Lower leg skin (tissue), 3 donors: ENCODE data around the gene VPS13D.

Experiments
- POLR2A ChIP-seq, 2 donors: fragments of 450-650 bp; IDR thresholded peaks; one replicate each; pipeline ENCODE4 v1.6.1; 2016 to 2017; ENCODE audit warnings: antibody characterized with exemption in 2 of 2, mild to moderate bottlenecking in 1 of 2, moderate library complexity in 1 of 2
- TF ChIP-seq, protein P1 (sequence below), 3 donors: fragments of 450-650 bp; IDR thresholded peaks; one replicate each; pipeline ENCODE4 v1.5.1; 2016; ENCODE audit warnings: antibody characterized with exemption in 3 of 3, mild to moderate bottlenecking in 3 of 3, moderate library complexity in 2 of 3

DNA sequence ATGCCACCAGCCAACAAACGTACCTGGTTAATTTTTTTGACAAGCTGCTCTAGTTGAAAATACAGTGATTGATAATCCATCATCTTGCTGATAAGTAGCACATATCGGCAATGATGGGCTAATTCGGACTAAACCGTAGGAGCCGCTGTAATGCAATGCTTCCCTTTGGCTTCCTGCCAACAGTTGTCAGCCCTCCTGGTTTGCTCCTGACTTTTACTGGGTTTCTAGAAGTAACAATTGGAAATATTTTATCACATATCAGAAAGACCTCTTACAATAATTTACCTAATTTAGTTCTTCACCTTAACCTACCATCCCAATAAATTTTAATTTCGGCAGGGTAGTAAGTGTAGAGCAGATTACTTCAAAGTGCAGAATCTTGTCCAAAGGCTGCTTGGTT, 239.7 kb downstream of the VPS13D start:
- TF ChIP-seq, protein P1, sequence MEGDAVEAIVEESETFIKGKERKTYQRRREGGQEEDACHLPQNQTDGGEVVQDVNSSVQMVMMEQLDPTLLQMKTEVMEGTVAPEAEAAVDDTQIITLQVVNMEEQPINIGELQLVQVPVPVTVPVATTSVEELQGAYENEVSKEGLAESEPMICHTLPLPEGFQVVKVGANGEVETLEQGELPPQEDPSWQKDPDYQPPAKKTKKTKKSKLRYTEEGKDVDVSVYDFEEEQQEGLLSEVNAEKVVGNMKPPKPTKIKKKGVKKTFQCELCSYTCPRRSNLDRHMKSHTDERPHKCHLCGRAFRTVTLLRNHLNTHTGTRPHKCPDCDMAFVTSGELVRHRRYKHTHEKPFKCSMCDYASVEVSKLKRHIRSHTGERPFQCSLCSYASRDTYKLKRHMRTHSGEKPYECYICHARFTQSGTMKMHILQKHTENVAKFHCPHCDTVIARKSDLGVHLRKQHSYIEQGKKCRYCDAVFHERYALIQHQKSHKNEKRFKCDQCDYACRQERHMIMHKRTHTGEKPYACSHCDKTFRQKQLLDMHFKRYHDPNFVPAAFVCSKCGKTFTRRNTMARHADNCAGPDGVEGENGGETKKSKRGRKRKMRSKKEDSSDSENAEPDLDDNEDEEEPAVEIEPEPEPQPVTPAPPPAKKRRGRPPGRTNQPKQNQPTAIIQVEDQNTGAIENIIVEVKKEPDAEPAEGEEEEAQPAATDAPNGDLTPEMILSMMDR (IDR thresholded peaks at IDR 0.05), result no peak
- no peak for TF ChIP-seq POLR2A (IDR thresholded peaks at IDR 0.05)
